IMR-90 (cell line): ENCODE data around the gene ITGAL. TPM values are rescaled to one million over a fixed set of nuclear protein-coding genes. Genes with fewer than 3 reads are reported as not detected.

Source experiments
- ATAC-seq: fragments of 200-7000 bp; cut with Tn5 transposase; 2 replicates; pipeline ENCODE4 v1.9.1; 2020; ENCODE audit warnings: low read depth, mild to moderate bottlenecking, moderate library complexity
- BruUV-seq: library from RNA; stranded (reverse); fragments of 400-500 nt; replicated peaks from 2 replicates; lab custom pipeline; 2021; lab: Mats Ljungman, UMichigan
- CTCF ChIA-PET: fragments of 300-600 bp; formaldehyde crosslinking; extraction: SDS; loops from one replicate; lab custom pipeline; 2021; ENCODE audit warnings: antibody characterized with exemption; lab: Yijun Ruan, JAX
- POLR2A ChIA-PET: fragments of 300-600 bp; sonication (Branson Sonifier 250); formaldehyde crosslinking; loops from one replicate; lab custom pipeline; 2022; ENCODE audit warnings: antibody characterized with exemption; ENCODE audit not compliant: unreplicated experiment; lab: Charles Lee
- DNase-seq: peaks from one replicate; pipeline ENCODE4 v3.0.0; 2013
- H2AFZ ChIP-seq: replicated peaks from 2 replicates; pipeline ENCODE3; 2013; ENCODE audit warnings: low read length, mild to moderate bottlenecking; ENCODE audit not compliant: poor library complexity
- H2AK5ac ChIP-seq: 2 replicates; pipeline ENCODE4 v1.6.1; 2013; ENCODE audit warnings: low read depth, low read length, inconsistent platforms
- H2AK9ac ChIP-seq: replicated peaks from 2 replicates; pipeline ENCODE3; 2013; ENCODE audit warnings: mild to moderate bottlenecking, low read depth, low read length, moderate library complexity; ENCODE audit not compliant: poor library complexity
- H2BK120ac ChIP-seq: 2 replicates; pipeline ENCODE4 v1.6.1; 2013; ENCODE audit warnings: low read depth, low read length, inconsistent platforms
- H2BK15ac ChIP-seq: 3 replicates; pipeline ENCODE4 v1.6.1; 2013; ENCODE audit warnings: low read depth, low read length, inconsistent platforms
- H2BK20ac ChIP-seq: 2 replicates; pipeline ENCODE4 v1.6.1; 2013; ENCODE audit warnings: low read depth, mild to moderate bottlenecking, inconsistent platforms, low read length, moderate library complexity
- H2BK5ac ChIP-seq: 2 replicates; pipeline ENCODE4 v1.6.1; 2013; ENCODE audit warnings: mild to moderate bottlenecking, low read depth, low read length, inconsistent platforms; ENCODE audit not compliant: poor library complexity, severe bottlenecking
- H3K14ac ChIP-seq: replicated peaks from 2 replicates; pipeline ENCODE4 v1.6.1; 2013; ENCODE audit warnings: low read depth, low read length, inconsistent platforms
- H3K18ac ChIP-seq: 2 replicates; pipeline ENCODE4 v1.6.1; 2013; ENCODE audit warnings: low read depth, low read length, control low read depth
- H3K23ac ChIP-seq: 2 replicates; pipeline ENCODE4 v1.6.1; 2013; ENCODE audit warnings: low read depth, low read length, inconsistent platforms
- H3K27ac ChIP-seq: 2 replicates; pipeline ENCODE4 v1.5.1; 2013; ENCODE audit warnings: mild to moderate bottlenecking, control low read depth, low read length; ENCODE audit not compliant: insufficient read depth
- H3K27me3 ChIP-seq: 2 replicates; pipeline ENCODE4 v1.6.1; 2013; ENCODE audit warnings: low read length; ENCODE audit not compliant: control insufficient read depth, insufficient read depth
- H3K36me3 ChIP-seq: 2 replicates; pipeline ENCODE4 v1.6.1; 2013; ENCODE audit warnings: low read length, mixed read lengths; ENCODE audit not compliant: control insufficient read depth, insufficient read depth
- H3K4ac ChIP-seq: 2 replicates; pipeline ENCODE4 v1.6.1; 2013; ENCODE audit warnings: low read depth, low read length, inconsistent platforms
- H3K4me1 ChIP-seq: 2 replicates; pipeline ENCODE4 v1.6.1; 2013; ENCODE audit warnings: low read length, mixed read lengths; ENCODE audit not compliant: control insufficient read depth, insufficient read depth
- H3K4me2 ChIP-seq: 2 replicates; pipeline ENCODE4 v1.6.1; 2013; ENCODE audit warnings: low read depth, mild to moderate bottlenecking, control low read depth, low read length, moderate library complexity
- H3K4me3 ChIP-seq: 2 replicates; pipeline ENCODE4 v1.5.1; 2013; ENCODE audit warnings: low read depth, mild to moderate bottlenecking, control low read depth, low read length, moderate library complexity; ENCODE audit not compliant: insufficient read depth
- H3K56ac ChIP-seq: 2 replicates; pipeline ENCODE4 v1.6.1; 2013; ENCODE audit warnings: low read length, inconsistent platforms; ENCODE audit not compliant: insufficient read depth; ENCODE audit errors: extremely low read depth
- H3K79me1 ChIP-seq, 2 experiments: 2 replicates each; pipeline ENCODE4 v1.6.1; 2013; ENCODE audit warnings: low read length in 2 of 2, inconsistent platforms in 1 of 2, low read depth in 1 of 2
- H3K9ac ChIP-seq: 2 replicates; pipeline ENCODE4 v1.6.1; 2013; ENCODE audit warnings: low read depth, low read length, control low read depth
- H3K9me1 ChIP-seq: 2 replicates; pipeline ENCODE4 v1.6.1; 2013; ENCODE audit warnings: low read length, inconsistent platforms; ENCODE audit not compliant: insufficient read depth
- H3K9me3 ChIP-seq: 2 replicates; pipeline ENCODE4 v1.6.1; 2013; ENCODE audit warnings: low read length; ENCODE audit not compliant: control insufficient read depth, insufficient read depth
- H4K20me1 ChIP-seq: 2 replicates; pipeline ENCODE4 v1.6.1; 2013; ENCODE audit warnings: low read length, inconsistent platforms; ENCODE audit not compliant: insufficient read depth
- H4K5ac ChIP-seq: 2 replicates; pipeline ENCODE4 v1.6.1; 2013; ENCODE audit warnings: mild to moderate bottlenecking, low read depth, low read length, control low read depth
- H4K8ac ChIP-seq, 2 experiments: 2 replicates each; pipeline ENCODE4 v1.6.1; 2013; ENCODE audit warnings: low read depth in 2 of 2, low read length in 2 of 2, control low read depth in 1 of 2, inconsistent platforms in 1 of 2
- H4K91ac ChIP-seq: 2 replicates; pipeline ENCODE4 v1.6.1; 2013; ENCODE audit warnings: low read depth, low read length, inconsistent platforms; ENCODE audit not compliant: insufficient read depth
- BHLHE40 ChIP-seq: fragments of 150-350 bp; IDR thresholded peaks from 2 replicates; pipeline ENCODE4 v1.6.1; 2016; ENCODE audit warnings: mild to moderate bottlenecking, low read depth, low read length
- CEBPB ChIP-seq: IDR thresholded peaks from 2 replicates; pipeline ENCODE4 v1.6.1; 2012; ENCODE audit warnings: low read depth, low read length, improper control_type of control experiment
- CHD1 ChIP-seq: IDR thresholded peaks from 2 replicates; pipeline ENCODE4 v1.6.1; 2012; ENCODE audit warnings: low read depth, low read length, improper control_type of control experiment
- FOS ChIP-seq: fragments of 150-350 bp; IDR thresholded peaks from 2 replicates; pipeline ENCODE4 v1.6.1; 2016; ENCODE audit warnings: low read depth, low read length
- MAFK ChIP-seq: IDR thresholded peaks from 2 replicates; pipeline ENCODE4 v1.6.1; 2012; ENCODE audit warnings: low read depth, low read length, improper control_type of control experiment
- MAZ ChIP-seq: IDR thresholded peaks from 2 replicates; pipeline ENCODE4 v1.6.1; 2012; ENCODE audit warnings: low read depth, mild to moderate bottlenecking, low read length, improper control_type of control experiment, moderate library complexity, borderline replicate concordance
- MXI1 ChIP-seq: IDR thresholded peaks from 2 replicates; pipeline ENCODE4 v1.6.1; 2012; ENCODE audit warnings: low read depth, mild to moderate bottlenecking, low read length, moderate library complexity, borderline replicate concordance
- NFE2L2 ChIP-seq: fragments of 150-350 bp; IDR thresholded peaks from 2 replicates; pipeline ENCODE4 v1.6.1; 2016; ENCODE audit warnings: low read depth, mild to moderate bottlenecking, low read length
- POLR2A ChIP-seq: IDR thresholded peaks from 2 replicates; pipeline ENCODE4 v1.6.1; 2012; ENCODE audit warnings: mild to moderate bottlenecking, low read depth, low read length
- RAD21 ChIP-seq: IDR thresholded peaks from 2 replicates; pipeline ENCODE4 v1.6.1; 2012; ENCODE audit warnings: low read length, improper control_type of control experiment
- RCOR1 ChIP-seq: IDR thresholded peaks from 2 replicates; pipeline ENCODE4 v1.6.1; 2012; ENCODE audit warnings: mild to moderate bottlenecking, low read length, improper control_type of control experiment; ENCODE audit not compliant: insufficient replicate concordance
- RFX5 ChIP-seq: IDR thresholded peaks from 2 replicates; pipeline ENCODE4 v1.8.0; 2012; ENCODE audit warnings: low read depth, mild to moderate bottlenecking, low read length, moderate library complexity
- WGBS, 2 experiments: methylation state at CpG; one replicate each; pipeline versions ENCODE4 v1.1.5 to v1.1.7; 2013; ENCODE audit warnings: missing lambda C conversion rate in 2 of 2; ENCODE audit not compliant: insufficient read length in 1 of 2; ENCODE audit errors: extremely low coverage in 2 of 2; 5-methylcytosine and 5-hydroxymethylcytosine counted together
- dilution Hi-C: fragments of 300-500 bp; cut with HindIII; formaldehyde crosslinking; loops from one replicate; pipeline ENCODE4 v1.14.3; 2018; ENCODE audit warnings: low sequenced_read_pairs; ENCODE audit not compliant: unreplicated experiment
- in situ Hi-C: fragments of 300-500 bp; cut with MboI; formaldehyde crosslinking; loops from 3 replicates; pipeline ENCODE4 v1.14.3; 2019; ENCODE audit warnings: low sequenced_read_pairs, inconsistent platforms, mixed read lengths
- intact Hi-C: fragments of 100-400 bp; cut with micrococcal nuclease; formaldehyde crosslinking; loops from 2 replicates; pipeline ENCODE4 v1.10.0; 2022
- polyA plus RNA-seq, 3 experiments: library from polyadenylated mRNA; depleted of rRNA; stranded (reverse); fragments of >200 nt; gene quantifications; 2 replicates each; pipeline ENCODE4 v1.2.3, GENCODE V29; 2012; ENCODE audit warnings: low replicate concordance in 1 of 3
- total RNA-seq: library from RNA; depleted of rRNA; stranded (reverse); fragments of >200 nt; gene quantifications from 2 replicates; pipeline ENCODE4 v1.2.3, GENCODE V29; 2012
- TF ChIP-seq, protein P1 (sequence below): conservative IDR thresholded peaks from 2 replicates; pipeline ENCODE4 v1.5.1; 2012; ENCODE audit warnings: mild to moderate bottlenecking, low read depth, low read length, improper control_type of control experiment
- TF ChIP-seq, protein P2 (sequence below): fragments of 150-350 bp; IDR thresholded peaks from 2 replicates; pipeline ENCODE4 v1.6.1; 2016; ENCODE audit warnings: low read depth, mild to moderate bottlenecking, low read length, moderate library complexity, borderline replicate concordance
- TF ChIP-seq, protein P3 (sequence below): fragments of 150-350 bp; IDR thresholded peaks from 2 replicates; pipeline ENCODE4 v1.6.1; 2017; ENCODE audit warnings: mild to moderate bottlenecking, antibody characterized with exemption, low read length, low read depth

The ITGAL gene
- total and polyA plus RNA-seq, 2 of the 4 experiments (the other 2 are of a cell fraction) = not detected

- Histone ChIP-seq H3K4me3 (no peak overlapping the region), H2BK120ac (no peak overlapping the region), H2AK9ac (no peak overlapping the region), H3K27ac (no peak overlapping the region), H4K8ac (no peak overlapping the region), H4K20me1 (no peaks in the 10 kb centered on the region; the same call in 1 of the 2 replicates), H2AFZ (no peak overlapping the region), H3K27me3 (no peaks in the 10 kb centered on the region), H4K91ac (no peak overlapping the region), H3K79me1 (peaks cover 16 to 43% of the 10 kb centered on the region in 2 experiments; a peak in 2 of 4 replicates), H2AK5ac (no peak overlapping the region), H3K14ac (no peak overlapping the region), H3K23ac (no peak overlapping the region), H3K4me1 (no peaks in the 10 kb centered on the region), H2BK20ac (no peak overlapping the region), H3K9me1 (peaks cover 4% of the 10 kb centered on the region; the same call in 1 of the 2 replicates), H3K4ac (no peak overlapping the region), H4K5ac (no peak overlapping the region), H3K56ac (no peak overlapping the region), H2BK15ac (no peak overlapping the region), H3K9me3 (no peaks in the 10 kb centered on the region), H3K9ac (no peak overlapping the region), H2BK5ac (no peak overlapping the region), H3K36me3 (peaks cover 23% of the 10 kb centered on the region), H3K4me2 (no peak overlapping the region), H3K18ac (no peak overlapping the region)
- in situ Hi-C loops = no loop called here
- no TSS peak for BruUV-seq
- DNase-seq = no peak
- intact Hi-C loops = no loop called here
- POLR2A ChIA-PET = no interaction called here
- WGBS, 2 experiments = 95% methylated on average over 12 of the region's 18 CpGs; no CpG with 5 or more reads in 1 of the 2 experiments
- ATAC-seq = no peak
- dilution Hi-C loops = no loop called here
- CTCF ChIA-PET = no interaction called here
- TF ChIP-seq RAD21 (no peak), NFE2L2 (no peak), FOS (no peak), MXI1 (no peak), BHLHE40 (no peak), RCOR1 (no peak), CHD1 (no peak), MAZ (no peak), CEBPB (no peak), MAFK (no peak), POLR2A (no peak), RFX5 (no peak)
- TF ChIP-seq, protein P1, sequence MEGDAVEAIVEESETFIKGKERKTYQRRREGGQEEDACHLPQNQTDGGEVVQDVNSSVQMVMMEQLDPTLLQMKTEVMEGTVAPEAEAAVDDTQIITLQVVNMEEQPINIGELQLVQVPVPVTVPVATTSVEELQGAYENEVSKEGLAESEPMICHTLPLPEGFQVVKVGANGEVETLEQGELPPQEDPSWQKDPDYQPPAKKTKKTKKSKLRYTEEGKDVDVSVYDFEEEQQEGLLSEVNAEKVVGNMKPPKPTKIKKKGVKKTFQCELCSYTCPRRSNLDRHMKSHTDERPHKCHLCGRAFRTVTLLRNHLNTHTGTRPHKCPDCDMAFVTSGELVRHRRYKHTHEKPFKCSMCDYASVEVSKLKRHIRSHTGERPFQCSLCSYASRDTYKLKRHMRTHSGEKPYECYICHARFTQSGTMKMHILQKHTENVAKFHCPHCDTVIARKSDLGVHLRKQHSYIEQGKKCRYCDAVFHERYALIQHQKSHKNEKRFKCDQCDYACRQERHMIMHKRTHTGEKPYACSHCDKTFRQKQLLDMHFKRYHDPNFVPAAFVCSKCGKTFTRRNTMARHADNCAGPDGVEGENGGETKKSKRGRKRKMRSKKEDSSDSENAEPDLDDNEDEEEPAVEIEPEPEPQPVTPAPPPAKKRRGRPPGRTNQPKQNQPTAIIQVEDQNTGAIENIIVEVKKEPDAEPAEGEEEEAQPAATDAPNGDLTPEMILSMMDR = no peak
- TF ChIP-seq, protein P2, sequence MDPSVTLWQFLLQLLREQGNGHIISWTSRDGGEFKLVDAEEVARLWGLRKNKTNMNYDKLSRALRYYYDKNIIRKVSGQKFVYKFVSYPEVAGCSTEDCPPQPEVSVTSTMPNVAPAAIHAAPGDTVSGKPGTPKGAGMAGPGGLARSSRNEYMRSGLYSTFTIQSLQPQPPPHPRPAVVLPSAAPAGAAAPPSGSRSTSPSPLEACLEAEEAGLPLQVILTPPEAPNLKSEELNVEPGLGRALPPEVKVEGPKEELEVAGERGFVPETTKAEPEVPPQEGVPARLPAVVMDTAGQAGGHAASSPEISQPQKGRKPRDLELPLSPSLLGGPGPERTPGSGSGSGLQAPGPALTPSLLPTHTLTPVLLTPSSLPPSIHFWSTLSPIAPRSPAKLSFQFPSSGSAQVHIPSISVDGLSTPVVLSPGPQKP = no peak
- TF ChIP-seq, protein P3, sequence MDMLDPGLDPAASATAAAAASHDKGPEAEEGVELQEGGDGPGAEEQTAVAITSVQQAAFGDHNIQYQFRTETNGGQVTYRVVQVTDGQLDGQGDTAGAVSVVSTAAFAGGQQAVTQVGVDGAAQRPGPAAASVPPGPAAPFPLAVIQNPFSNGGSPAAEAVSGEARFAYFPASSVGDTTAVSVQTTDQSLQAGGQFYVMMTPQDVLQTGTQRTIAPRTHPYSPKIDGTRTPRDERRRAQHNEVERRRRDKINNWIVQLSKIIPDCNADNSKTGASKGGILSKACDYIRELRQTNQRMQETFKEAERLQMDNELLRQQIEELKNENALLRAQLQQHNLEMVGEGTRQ = no peak
Measured at GRCh38 chr16:30554557-30555314, 82.2 kb downstream of the ITGAL start.
